GM20431 (cell line): ENCODE results near the gene RPS21.
"Not testable (repeated sequence)": the region's sequence is repeated elsewhere in the genome, so short reads cannot be mapped to it uniquely, and the experiment has no call there.

Experiments used
- in situ Hi-C: fragments of 300-500 bp; cut with MseI, MboI; formaldehyde crosslinking; loops from one replicate; pipeline ENCODE4 v1.15.0; 2020; ENCODE audit warnings: low sequenced_read_pairs; ENCODE audit not compliant: unreplicated experiment

Gene RPS21

GRCh38 chr20:62363920-62364851 is 22.7 kb upstream of the RPS21 start:
- in situ Hi-C loops: no loop called here

- in situ Hi-C loops: no loop called here
These were observed 21.8 kb upstream of the RPS21 start for GRCh38 chr20:62364911-62365736.

DNA sequence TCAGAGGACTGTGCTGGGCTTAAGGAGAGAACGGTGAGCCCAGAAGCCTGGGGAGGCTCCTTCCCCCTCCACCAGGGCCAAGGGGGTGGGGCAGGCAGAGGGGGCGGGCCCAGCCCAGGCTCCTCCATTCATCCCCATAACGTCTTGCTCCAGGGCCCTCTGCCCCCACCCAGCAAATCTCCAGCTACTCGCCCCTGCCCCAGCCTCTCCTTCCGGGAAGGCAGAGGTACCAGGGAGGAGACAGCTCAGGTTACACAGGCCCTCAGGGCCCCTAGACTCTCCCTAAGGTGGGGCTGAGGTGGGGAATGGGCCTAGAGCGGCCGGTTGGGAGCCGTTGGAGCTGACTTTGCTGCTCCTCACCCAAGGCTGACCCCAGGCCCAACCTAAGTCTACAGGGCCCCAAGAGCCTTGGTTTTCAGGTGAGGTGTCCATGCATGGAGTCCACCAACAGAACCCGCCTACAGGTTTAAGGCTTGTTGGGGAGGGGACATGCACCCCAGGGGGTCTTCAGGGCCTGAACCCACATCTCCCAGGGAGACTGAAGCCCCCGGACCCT is 21.0 kb upstream of the RPS21 start:
- in situ Hi-C loops: no loop called here

DNA sequence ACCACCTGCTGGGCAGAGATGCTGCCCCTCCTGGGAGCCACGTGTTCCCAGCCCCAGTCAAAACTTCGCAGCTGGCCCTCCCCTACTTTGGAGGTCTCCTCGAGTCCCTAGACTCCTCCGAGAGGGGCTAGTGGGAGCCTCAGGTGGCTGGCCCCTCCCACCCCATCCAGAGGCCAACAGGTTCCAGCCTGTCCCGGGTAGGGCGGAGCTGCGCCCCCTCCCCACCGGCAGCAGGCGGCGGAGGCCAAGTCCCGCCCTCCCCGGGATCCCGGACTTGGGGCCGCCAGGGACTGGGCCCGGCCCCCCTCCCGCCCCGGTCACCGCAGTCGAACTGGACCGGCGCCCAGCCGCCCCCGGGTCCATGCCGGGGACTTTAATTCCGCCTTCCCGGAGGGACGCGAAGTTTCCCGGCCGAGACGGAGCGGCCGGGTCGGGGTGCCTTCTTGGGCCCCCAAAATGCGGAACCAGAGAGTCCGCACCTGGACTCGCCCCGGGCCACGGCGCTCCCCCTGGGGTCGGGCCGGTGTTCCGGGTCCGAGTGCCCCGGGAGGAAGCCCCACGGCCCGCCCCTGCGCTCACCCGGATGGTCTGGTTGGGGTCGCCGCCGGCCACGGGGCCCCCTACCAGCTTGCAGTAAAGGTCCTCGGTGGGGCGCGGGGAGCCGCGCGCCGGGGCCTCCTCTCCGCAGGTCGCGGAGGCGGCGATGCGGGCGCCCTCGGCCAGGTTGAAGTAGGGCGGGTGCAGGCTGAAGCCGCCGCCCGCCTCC is 20.4 kb upstream of the RPS21 start:
- in situ Hi-C loops: no loop called here

- in situ Hi-C loops: no loop called here
These were observed 19.7 kb upstream of the RPS21 start, which contains the start of gene LAMA5 for GRCh38 chr20:62367136-62367632. LAMA5 (minus strand) TSS chr20:62367312; CDS start chr20:62367245, 67 bp downstream.

DNA sequence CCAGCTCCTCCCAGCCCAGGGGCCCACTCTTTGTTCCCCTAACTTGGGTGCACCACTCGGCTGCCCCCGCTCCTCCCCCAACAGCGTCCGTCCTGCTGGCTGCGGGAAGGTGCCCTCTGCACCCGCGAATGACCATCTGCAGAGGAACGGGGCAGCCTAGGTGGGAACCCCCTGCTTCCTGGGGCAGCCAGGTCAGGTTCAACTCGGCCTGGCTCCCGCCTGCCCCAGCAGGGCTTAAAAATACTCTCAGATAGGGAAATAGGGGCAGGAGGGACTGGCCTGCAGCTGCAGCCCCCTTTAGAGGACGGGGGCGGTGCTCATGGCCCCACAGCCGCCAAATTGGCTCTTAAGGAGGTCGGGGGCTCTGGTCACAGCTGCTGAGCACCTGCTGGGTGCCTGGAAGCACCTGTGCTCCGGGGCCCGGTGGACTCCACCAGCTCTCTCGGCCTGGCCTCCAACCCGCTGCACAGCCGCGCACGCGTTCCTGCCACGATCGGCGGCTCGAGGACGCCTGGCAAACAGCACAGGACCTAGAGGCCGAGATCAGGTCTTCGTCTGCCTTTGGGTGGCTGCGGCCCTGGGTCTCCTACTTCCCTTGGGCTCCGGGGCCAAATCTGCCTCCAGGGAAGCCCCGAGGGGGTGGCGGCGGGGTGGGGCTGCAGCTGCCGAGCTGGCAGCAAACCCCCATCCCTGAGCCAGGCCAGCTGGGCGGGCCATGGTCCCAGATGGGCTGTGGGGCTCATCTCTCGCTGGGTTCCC is 19.1 kb upstream of the RPS21 start:
- in situ Hi-C loops: no loop called here

GRCh38 chr20:62368392-62368975 is 18.4 kb upstream of the RPS21 start:
- in situ Hi-C loops: no loop called here

DNA sequence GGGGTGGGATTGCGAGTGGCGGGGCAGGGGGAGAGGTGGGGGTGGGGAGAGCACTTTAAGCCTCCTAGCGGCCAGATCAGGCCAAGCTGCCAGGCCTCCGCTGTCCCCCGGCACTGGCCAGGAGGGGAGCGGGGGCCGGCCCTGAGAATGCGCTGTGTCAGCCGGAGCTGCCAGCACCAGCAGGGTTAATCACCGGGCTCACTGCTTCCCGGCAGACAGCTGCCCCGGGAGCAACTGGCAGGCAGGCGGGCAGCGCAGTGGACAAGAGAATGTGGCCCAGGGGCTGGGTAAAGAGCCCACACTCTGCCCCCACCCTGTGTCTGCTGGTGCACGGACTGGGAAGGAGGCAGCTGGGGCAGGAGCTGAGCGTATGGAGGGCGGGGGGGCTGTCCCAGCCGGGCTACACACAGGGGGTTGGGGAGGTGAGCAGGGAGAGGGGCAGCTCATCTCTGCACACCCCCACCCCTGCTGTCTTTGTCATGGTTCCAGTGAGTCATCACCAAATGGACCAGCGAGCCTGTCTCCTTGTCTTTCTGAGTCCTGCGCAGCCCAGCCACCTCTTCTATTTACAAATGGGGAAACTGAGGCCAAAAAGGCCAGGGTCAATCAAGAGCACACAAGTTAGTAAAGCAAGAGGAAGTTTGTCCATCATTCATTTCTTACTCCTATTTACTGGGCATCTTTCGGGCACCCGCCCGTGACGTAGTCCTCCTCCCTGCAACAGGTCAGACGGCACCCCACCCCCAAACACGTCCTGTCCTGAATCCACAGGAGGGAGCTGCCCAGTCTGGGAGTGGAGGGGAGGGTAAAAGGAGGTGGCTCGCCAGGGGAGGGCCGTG is 17.7 kb upstream of the RPS21 start:
- in situ Hi-C loops: no loop called here

- in situ Hi-C loops: no loop called here
These were observed 17.1 kb upstream of the RPS21 start for GRCh38 chr20:62369815-62370114.

- in situ Hi-C loops: no loop called here
These were observed 16.6 kb upstream of the RPS21 start for GRCh38 chr20:62370115-62370806.

DNA sequence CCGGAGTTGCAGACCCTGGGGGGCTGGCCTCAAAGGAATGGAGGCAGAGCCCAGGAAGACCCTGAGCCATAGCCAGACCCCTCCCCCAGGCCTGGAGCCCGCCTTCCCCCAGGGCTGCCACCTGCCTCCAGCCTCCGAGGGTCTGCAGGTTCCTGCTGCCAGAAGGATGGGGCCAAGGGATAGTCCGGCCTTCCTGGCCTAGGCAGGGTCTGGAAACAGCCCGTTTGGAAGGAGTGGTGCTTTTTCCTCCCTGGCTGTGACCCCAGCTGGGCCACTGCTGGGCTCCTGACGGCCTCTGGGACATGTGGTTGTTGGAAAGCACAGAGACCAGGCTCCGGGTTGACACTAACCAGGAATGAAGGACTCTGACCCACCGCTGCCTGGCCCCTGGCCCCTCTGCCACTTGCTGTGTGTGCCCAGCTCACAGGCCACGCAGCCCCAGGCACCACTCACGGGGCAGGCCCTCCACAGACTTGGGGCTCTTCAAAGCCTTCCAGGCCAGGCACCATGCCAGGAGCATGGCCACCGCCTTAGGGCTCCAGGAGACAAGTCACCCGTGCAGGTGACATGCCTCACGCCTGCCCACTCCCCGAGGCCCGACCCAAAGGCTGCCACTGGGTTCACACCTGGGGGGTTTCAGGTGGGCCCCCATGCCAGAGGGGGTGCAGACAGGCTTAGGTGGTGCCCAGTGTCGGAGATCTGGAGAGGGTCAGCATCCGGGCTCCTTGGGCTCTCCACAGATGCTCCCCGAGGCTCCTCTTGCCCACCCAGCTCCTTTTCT is 15.9 kb upstream of the RPS21 start:
- in situ Hi-C loops: no loop called here

GRCh38 chr20:62371588-62372041 is 15.3 kb upstream of the RPS21 start:
- in situ Hi-C loops: no loop called here

- in situ Hi-C loops: no loop called here
These were observed 14.6 kb upstream of the RPS21 start for GRCh38 chr20:62372042-62372993.

DNA sequence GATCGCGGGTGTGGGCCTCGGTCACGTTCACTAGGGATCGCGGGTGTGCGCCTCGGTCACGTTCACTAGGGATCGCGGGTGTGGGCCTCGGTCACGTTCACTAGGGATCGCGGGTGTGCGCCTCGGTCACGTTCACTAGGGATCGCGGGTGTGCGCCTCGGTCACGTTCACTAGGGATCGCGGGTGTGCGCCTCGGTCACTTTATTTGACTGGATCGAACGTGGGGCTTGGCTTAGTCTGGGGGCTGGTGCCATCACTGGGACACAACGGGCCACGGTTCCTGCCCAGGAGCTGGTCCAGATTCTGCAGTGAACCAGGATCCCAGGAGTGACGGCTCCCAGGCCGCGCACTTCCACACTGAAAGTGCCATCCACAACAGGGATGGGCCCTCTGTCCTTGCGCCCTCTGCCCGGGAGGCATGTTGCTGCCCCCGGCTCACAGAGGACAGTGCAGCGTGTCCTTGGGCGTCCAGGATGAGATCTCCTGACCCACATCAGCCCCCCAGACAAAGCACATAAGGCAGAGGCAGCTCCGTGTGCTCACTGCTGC is 13.2 kb upstream of the RPS21 start:
- in situ Hi-C loops: not testable (repeated sequence)
